H1 (cell line): ENCODE results near the gene NHEJ1. TPM values are rescaled to one million over a fixed set of nuclear protein-coding genes. Genes with fewer than 3 reads are reported as not detected.

Source experiments
- CTCF ChIA-PET: fragments of 300-600 bp; sonication (Branson Sonifier 250); formaldehyde crosslinking; loops from one replicate; lab custom pipeline; 2021; ENCODE audit not compliant: partially characterized antibody; lab: Charles Lee
- POLR2A ChIA-PET: fragments of 300-600 bp; sonication (Branson Sonifier 250); formaldehyde crosslinking; loops from one replicate; lab custom pipeline; 2021; ENCODE audit warnings: inconsistent platforms; ENCODE audit not compliant: partially characterized antibody; lab: Charles Lee
- DNase-seq, 2 experiments: peaks; one replicate each; pipeline versions ENCODE4 v3.0.0 to v3.0.0-alpha.2; 2010 to 2022; ENCODE audit warnings: low spot score in 2 of 2, low read depth in 1 of 2, mixed read lengths in 1 of 2
- FAIRE-seq: peaks from 2 replicates; lab custom pipeline; 2011; peaks lifted over from hg19 to GRCh38; lab: Jason Lieb, UNC
- H2AFZ ChIP-seq: 2 replicates; pipeline ENCODE4 v1.8.1; 2012; ENCODE audit warnings: low read length, inconsistent platforms
- H2AK5ac ChIP-seq: 2 replicates; pipeline ENCODE4 v1.6.1; 2013; ENCODE audit warnings: low read depth, low read length
- H2BK120ac ChIP-seq: replicated peaks from 2 replicates; pipeline ENCODE3; 2013; ENCODE audit warnings: low read depth, low read length, inconsistent platforms
- H2BK12ac ChIP-seq: 2 replicates; pipeline ENCODE4 v1.6.1; 2013; ENCODE audit warnings: low read depth, low read length
- H2BK15ac ChIP-seq: 2 replicates; pipeline ENCODE4 v1.6.1; 2013; ENCODE audit warnings: low read length
- H2BK20ac ChIP-seq: 2 replicates; pipeline ENCODE4 v1.6.1; 2013; ENCODE audit warnings: low read length
- H2BK5ac ChIP-seq: 2 replicates; pipeline ENCODE4 v1.6.1; 2013; ENCODE audit warnings: low read depth, low read length
- H3K14ac ChIP-seq: 2 replicates; pipeline ENCODE4 v1.6.1; 2013; ENCODE audit warnings: inconsistent platforms; ENCODE audit not compliant: insufficient read length
- H3K18ac ChIP-seq: 2 replicates; pipeline ENCODE4 v1.6.1; 2013; ENCODE audit warnings: low read length; ENCODE audit errors: extremely low read depth
- H3K23ac ChIP-seq: 2 replicates; pipeline ENCODE4 v1.6.1; 2013; ENCODE audit warnings: inconsistent platforms; ENCODE audit not compliant: insufficient read length
- H3K23me2 ChIP-seq: 2 replicates; pipeline ENCODE4 v1.6.1; 2013; ENCODE audit warnings: low read depth, low read length
- H3K27ac ChIP-seq: 2 replicates; pipeline ENCODE4 v1.6.1; 2011; ENCODE audit warnings: low read depth, low read length, inconsistent platforms
- H3K27me3 ChIP-seq, 4 experiments: replicated peaks in 1 of 4; 1 replicate in 1 of 4; 2 replicates in 3 of 4; pipeline versions ENCODE4 v1.6.1 to v1.8.1; 2011 to 2013; ENCODE audit warnings: low read length in 3 of 4, mild to moderate bottlenecking in 3 of 4, inconsistent platforms in 2 of 4, mixed read lengths in 2 of 4, moderate library complexity in 1 of 4; ENCODE audit not compliant: control insufficient read depth in 3 of 4, insufficient read depth in 3 of 4; ENCODE audit errors: extremely low read depth in 1 of 4
- H3K36me3 ChIP-seq, 4 experiments: 2 replicates each; pipeline versions ENCODE4 v1.6.1 to v1.8.1; 2011 to 2013; ENCODE audit warnings: mild to moderate bottlenecking in 4 of 4, low read length in 3 of 4, moderate library complexity in 2 of 4, control low read depth in 1 of 4, inconsistent platforms in 1 of 4; ENCODE audit not compliant: insufficient read depth in 4 of 4, control insufficient read depth in 2 of 4
- H3K4ac ChIP-seq: replicated peaks from 2 replicates; pipeline ENCODE3; 2013; ENCODE audit warnings: low read length, low read depth, mixed read lengths, inconsistent platforms; ENCODE audit not compliant: insufficient read length
- H3K4me1 ChIP-seq, 4 experiments: replicated peaks in 1 of 4; 1 replicate in 1 of 4; 2 replicates in 3 of 4; pipeline versions ENCODE4 v1.6.1 to v1.8.1; 2011 to 2013; ENCODE audit warnings: low read length in 3 of 4, inconsistent platforms in 2 of 4, mixed read lengths in 1 of 4; ENCODE audit not compliant: insufficient read depth in 4 of 4, control insufficient read depth in 3 of 4
- H3K4me2 ChIP-seq, 2 experiments: 2 replicates each; pipeline versions ENCODE4 v1.6.1 to v1.8.1; 2011 to 2013; ENCODE audit warnings: low read depth in 2 of 2, low read length in 2 of 2, control low read depth in 1 of 2, inconsistent platforms in 1 of 2, mild to moderate bottlenecking in 1 of 2; ENCODE audit not compliant: insufficient read depth in 1 of 2
- H3K4me3 ChIP-seq, 4 experiments: fragments of 200-600, 300-600 bp in 1 of 4; sonication (generic), shearing (Covaris generic), sonication (Bioruptor Twin) in 1 of 4; 2 replicates each; pipeline versions ENCODE4 v1.5.1 to v1.8.1; 2011 to 2016; ENCODE audit warnings: low read length in 4 of 4, low read depth in 3 of 4, control low read depth in 2 of 4, inconsistent platforms in 2 of 4, mild to moderate bottlenecking in 2 of 4, mixed read lengths in 1 of 4, moderate library complexity in 1 of 4; ENCODE audit not compliant: insufficient read depth in 2 of 4; ENCODE audit errors: extremely low read depth in 1 of 4
- H3K56ac ChIP-seq: replicated peaks from 2 replicates; pipeline ENCODE3; 2013; ENCODE audit warnings: low read depth, mild to moderate bottlenecking, mixed read lengths, low read length, inconsistent platforms; ENCODE audit not compliant: insufficient read length
- H3K79me1 ChIP-seq: 2 replicates; pipeline ENCODE4 v1.6.1; 2013; ENCODE audit warnings: low read depth, low read length, control low read depth
- H3K79me2 ChIP-seq, 2 experiments: 2 replicates each; pipeline versions ENCODE4 v1.6.1 to v1.8.1; 2012 to 2013; ENCODE audit warnings: low read length in 2 of 2, mild to moderate bottlenecking in 2 of 2, inconsistent platforms in 1 of 2; ENCODE audit not compliant: insufficient read depth in 2 of 2, control insufficient read depth in 1 of 2
- H3K9ac ChIP-seq, 4 experiments: replicated peaks in 1 of 4; 1 replicate in 1 of 4; 2 replicates in 3 of 4; pipeline versions ENCODE4 v1.6.1 to v1.8.1; 2011 to 2013; ENCODE audit warnings: low read depth in 3 of 4, low read length in 3 of 4, control low read depth in 2 of 4, mild to moderate bottlenecking in 2 of 4, moderate library complexity in 2 of 4, inconsistent platforms in 1 of 4; ENCODE audit errors: extremely low read depth in 1 of 4
- H3K9me3 ChIP-seq, 2 experiments: 2 replicates each; pipeline versions ENCODE4 v1.6.1 to v1.8.1; 2012 to 2013; ENCODE audit warnings: mild to moderate bottlenecking in 2 of 2, moderate library complexity in 2 of 2, control low read depth in 1 of 2, inconsistent platforms in 1 of 2, low read depth in 1 of 2, low read length in 1 of 2, mixed read lengths in 1 of 2; ENCODE audit not compliant: insufficient read depth in 2 of 2
- H4K20me1 ChIP-seq, 2 experiments: replicated peaks in 1 of 2; 2 replicates each; pipeline versions ENCODE3 to v1.8.1; 2011 to 2013; ENCODE audit warnings: inconsistent platforms in 2 of 2, low read length in 2 of 2, mild to moderate bottlenecking in 1 of 2; ENCODE audit not compliant: insufficient read depth in 2 of 2, control insufficient read depth in 1 of 2
- H4K5ac ChIP-seq: 2 replicates; pipeline ENCODE4 v1.6.1; 2013; ENCODE audit warnings: low read length, low read depth, mixed read lengths, inconsistent platforms; ENCODE audit not compliant: insufficient read length
- H4K8ac ChIP-seq: 2 replicates; pipeline ENCODE4 v1.8.0; 2013; ENCODE audit warnings: mild to moderate bottlenecking, moderate library complexity, low read length, inconsistent platforms; ENCODE audit not compliant: insufficient read depth; ENCODE audit errors: extremely low read depth
- H4K91ac ChIP-seq: replicated peaks from 2 replicates; pipeline ENCODE3; 2013; ENCODE audit warnings: low read length, mixed read lengths, inconsistent platforms; ENCODE audit not compliant: insufficient read length
- CTBP2 ChIP-seq: IDR thresholded peaks from 2 replicates; pipeline ENCODE4 v1.7.0; 2011; ENCODE audit warnings: borderline replicate concordance, mild to moderate bottlenecking, moderate library complexity, mixed read lengths, low read length; ENCODE audit not compliant: insufficient read depth, insufficient read length
- HDAC2 ChIP-seq, 2 experiments: fragments of 300-600 bp in 1 of 2; sonication (generic) in 1 of 2; IDR thresholded peaks; 2 replicates each; pipeline ENCODE4 v1.6.1; 2011 to 2012; ENCODE audit warnings: low read depth in 2 of 2, low read length in 2 of 2, mild to moderate bottlenecking in 2 of 2, moderate library complexity in 2 of 2, borderline replicate concordance in 1 of 2, inconsistent platforms in 1 of 2
- WGBS, 2 experiments: shearing (Covaris generic) in 1 of 2; methylation state at CpG; one replicate each; pipeline versions ENCODE4 v1.1.6 to v1.1.7; 2013 to 2015; ENCODE audit warnings: low lambda C conversion rate in 2 of 2, mixed read lengths in 2 of 2, inconsistent platforms in 1 of 2, low coverage in 1 of 2, missing lambda C conversion rate in 1 of 2; ENCODE audit not compliant: insufficient replicate concordance in 2 of 2, insufficient coverage in 1 of 2, insufficient read length in 1 of 2; ENCODE audit errors: extremely low coverage in 1 of 2, missing lambda C conversion rate in 1 of 2; 5-methylcytosine and 5-hydroxymethylcytosine counted together
- polyA plus RNA-seq, 7 experiments: library from polyadenylated mRNA; depleted of rRNA in 3 of 7; stranded (reverse) in 5 of 7; unstranded in 2 of 7; fragments of >200 nt in 5 of 7; fragments of 200-250 nt in 2 of 7; gene quantifications; 1 replicate in 5 of 7; 2 replicates in 1 of 7; 4 replicates in 1 of 7; pipeline versions ENCODE4 v1.2.1 to v1.2.3, GENCODE V29; 2011 to 2013; ENCODE audit warnings: missing spikeins in 2 of 7, mixed read lengths in 2 of 7
- total RNA-seq: library from RNA; stranded (reverse); fragmentation: NEBNext Ultra II Directional; extraction: Animal tissue kit (Norgen Biotek cat#: 25700); gene quantifications from 2 replicates; pipeline ENCODE4 v1.2.1, GENCODE V29; 2021

NHEJ1 gene
- total and polyA plus RNA-seq, 2 of the 8 experiments (the other 6 are each of a cell fraction or from before 2014, with no cell fraction given), result 22.7 to 24.1 TPM

DNA sequence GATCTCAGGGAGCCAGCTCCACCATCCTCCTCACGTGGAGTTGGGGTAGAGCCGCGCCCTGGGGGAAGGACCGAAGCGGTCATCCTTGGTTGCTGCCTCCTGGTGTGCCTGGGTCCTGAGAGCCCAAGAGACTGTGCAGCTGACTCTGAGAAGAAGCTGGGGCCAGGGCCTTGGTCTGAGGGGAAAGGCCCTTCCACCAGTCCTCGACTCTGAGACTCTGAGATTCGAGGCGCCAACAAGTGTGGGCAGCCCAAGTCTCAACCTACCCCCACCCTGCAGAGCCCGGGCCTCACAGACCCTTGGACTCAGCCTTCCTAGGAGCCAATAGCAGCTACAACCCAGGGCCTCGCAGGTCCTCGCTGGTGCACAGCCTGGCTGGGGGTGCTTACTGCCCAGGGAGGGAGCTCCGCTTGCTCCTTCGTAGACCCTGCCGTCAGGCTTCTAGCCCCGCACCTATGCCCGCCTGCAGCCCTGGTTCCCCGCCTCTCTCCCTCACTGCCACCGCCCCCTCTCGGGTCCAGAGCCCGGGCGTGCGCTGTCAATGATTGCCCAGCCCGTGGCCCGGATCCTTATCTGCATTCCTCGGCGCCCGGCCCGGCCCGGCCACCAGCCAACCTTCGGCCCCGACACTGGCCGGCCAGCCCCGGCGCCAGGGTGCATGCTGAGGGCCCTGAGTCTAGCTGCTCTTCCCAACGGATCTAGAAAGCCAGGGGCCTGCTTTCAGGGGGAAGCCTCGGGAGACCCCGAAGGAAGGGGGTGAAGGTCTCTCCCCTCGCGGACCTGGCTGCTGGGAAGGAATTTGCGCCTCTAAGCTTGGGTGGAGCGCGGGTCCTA lies 101.9 kb downstream of the NHEJ1 start:
- H4K5ac ChIP-seq, result no peak overlapping the region
- no peak overlapping the region for H2BK5ac ChIP-seq
- peaks cover 8 to 9% of the 10 kb centered on the region in 2 experiments for H4K20me1 ChIP-seq
- no peak overlapping the region for H2BK120ac ChIP-seq
- H3K4me2 ChIP-seq, result peak overlapping the region; percentile 46 to 70; a peak in 2 of 4 replicates
- H2BK20ac ChIP-seq, result no peak overlapping the region
- no peaks in the 10 kb centered on the region for H3K9me3 ChIP-seq
- DNase-seq (peak in 1 of 2 experiments; percentile 56), FAIRE-seq (no peak)
- 0 out of 2 replicates have a peak overlapping the region, but pooled peaks have one; percentile 20 for H4K8ac ChIP-seq
- peaks cover 0 to 27% (median 14%) of the 10 kb centered on the region in 4 experiments; a peak in 6 of 7 replicates for H3K4me1 ChIP-seq
- no peak overlapping the region for H2BK15ac ChIP-seq
- H3K14ac ChIP-seq, result no peak overlapping the region
- WGBS, 2 experiments, result 29% methylated on average over 34 of the region's 42 CpGs; no CpG with 5 or more reads in 1 of the 2 experiments
- TF ChIP-seq CTBP2 (peak; percentile 19), HDAC2 (IDR thresholded peaks at IDR 0.05; ENCODE audit: borderline replicate concordance in 1 of 2, low read depth in 2 of 2, low read length in 2 of 2) (no peak)
- no peak overlapping the region for H2BK12ac ChIP-seq
- no peak overlapping the region for H3K56ac ChIP-seq
- POLR2A ChIA-PET, result interaction anchor here (1.1 to 1.7 kb wide), 3 partner anchors 19 to 99 kb away, joined by 3 to 5 read pairs (median 4); no protein-coding TSS in a partner anchor
- no peaks in the 10 kb centered on the region for H3K79me1 ChIP-seq
- H3K36me3 ChIP-seq, result peaks cover 0 to 13% (median 0%) of the 10 kb centered on the region in 4 experiments; a peak in 1 of 8 replicates
- CTCF ChIA-PET, result interaction anchor here (0.6 to 62.8 kb wide), 38 partner anchors 1 to 482 kb away, joined by 3 to 1777 read pairs (median 6); partner anchors contain the start of genes CFAP65, CRYBA2, IHH and NHEJ1
- H3K79me2 ChIP-seq, result no peaks in the 10 kb centered on the region
- no peak overlapping the region for H3K4ac ChIP-seq
- H3K9ac ChIP-seq, result no peak overlapping the region
- no peak overlapping the region for H3K23ac ChIP-seq
- no peak overlapping the region for H2AFZ ChIP-seq
- no peak overlapping the region for H3K27ac ChIP-seq
- peak overlapping the region; percentile 19; the same call in 1 of the 2 replicates for H3K18ac ChIP-seq
- H3K27me3 ChIP-seq, result peaks cover 70 to 92% (median 84%) of the 10 kb centered on the region in 4 experiments
- H3K4me3 ChIP-seq, result peak overlapping the region in 3 of 4 experiments; percentile 14 to 53 (median 26); a peak in 4 of 8 replicates
- H2AK5ac ChIP-seq, result no peak overlapping the region
- no peak overlapping the region for H4K91ac ChIP-seq
- H3K23me2 ChIP-seq, result peaks cover 5% of the 10 kb centered on the region; the same call in 1 of the 2 replicates
